ENCODE data around the gene FCRLB.

DNA sequence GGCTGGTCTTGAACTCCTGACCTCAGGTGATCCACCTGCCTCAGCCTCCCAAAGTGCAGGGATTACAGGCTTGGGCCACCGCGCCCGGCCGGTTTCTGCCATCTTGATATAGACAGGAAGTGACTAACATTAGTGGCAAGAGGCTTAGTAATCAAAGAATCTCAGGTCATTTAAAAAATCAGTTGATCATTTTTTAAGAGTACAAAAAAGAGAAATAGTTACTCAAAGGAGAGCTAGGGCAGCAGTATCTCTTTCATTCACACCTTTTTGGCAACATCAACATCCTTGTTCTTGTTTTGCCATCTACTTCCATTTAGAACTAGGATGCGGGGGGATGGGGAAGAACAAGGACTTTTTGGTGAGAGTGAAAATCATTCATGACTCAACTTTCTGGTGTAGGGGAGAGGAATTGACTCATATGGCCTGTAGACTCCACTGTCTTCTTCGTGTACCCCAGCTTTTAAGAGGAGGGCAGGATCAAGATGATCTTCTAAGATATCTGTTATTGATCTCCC lies 8.8 kb downstream of the FCRLB start:
- TF ChIP-seq, protein P1, sequence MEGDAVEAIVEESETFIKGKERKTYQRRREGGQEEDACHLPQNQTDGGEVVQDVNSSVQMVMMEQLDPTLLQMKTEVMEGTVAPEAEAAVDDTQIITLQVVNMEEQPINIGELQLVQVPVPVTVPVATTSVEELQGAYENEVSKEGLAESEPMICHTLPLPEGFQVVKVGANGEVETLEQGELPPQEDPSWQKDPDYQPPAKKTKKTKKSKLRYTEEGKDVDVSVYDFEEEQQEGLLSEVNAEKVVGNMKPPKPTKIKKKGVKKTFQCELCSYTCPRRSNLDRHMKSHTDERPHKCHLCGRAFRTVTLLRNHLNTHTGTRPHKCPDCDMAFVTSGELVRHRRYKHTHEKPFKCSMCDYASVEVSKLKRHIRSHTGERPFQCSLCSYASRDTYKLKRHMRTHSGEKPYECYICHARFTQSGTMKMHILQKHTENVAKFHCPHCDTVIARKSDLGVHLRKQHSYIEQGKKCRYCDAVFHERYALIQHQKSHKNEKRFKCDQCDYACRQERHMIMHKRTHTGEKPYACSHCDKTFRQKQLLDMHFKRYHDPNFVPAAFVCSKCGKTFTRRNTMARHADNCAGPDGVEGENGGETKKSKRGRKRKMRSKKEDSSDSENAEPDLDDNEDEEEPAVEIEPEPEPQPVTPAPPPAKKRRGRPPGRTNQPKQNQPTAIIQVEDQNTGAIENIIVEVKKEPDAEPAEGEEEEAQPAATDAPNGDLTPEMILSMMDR (IDR thresholded peaks at IDR 0.05) = no peak
- no peak for TF ChIP-seq EZH2 (IDR thresholded peaks at IDR 0.05)
- TF ChIP-seq EZH2phosphoT487 (IDR thresholded peaks at IDR 0.05) = no peak
